Fibroblast of skin of abdomen (primary cell): Measurements from ENCODE around the gene VGF.
"Not testable (repeated sequence)": the region's sequence is repeated elsewhere in the genome, so short reads cannot be mapped to it uniquely, and the experiment has no call there.

ENCODE experiments used
- DNase-seq: peaks from one replicate; pipeline ENCODE4 v3.0.0-alpha.2; 2013

Gene VGF

DNA sequence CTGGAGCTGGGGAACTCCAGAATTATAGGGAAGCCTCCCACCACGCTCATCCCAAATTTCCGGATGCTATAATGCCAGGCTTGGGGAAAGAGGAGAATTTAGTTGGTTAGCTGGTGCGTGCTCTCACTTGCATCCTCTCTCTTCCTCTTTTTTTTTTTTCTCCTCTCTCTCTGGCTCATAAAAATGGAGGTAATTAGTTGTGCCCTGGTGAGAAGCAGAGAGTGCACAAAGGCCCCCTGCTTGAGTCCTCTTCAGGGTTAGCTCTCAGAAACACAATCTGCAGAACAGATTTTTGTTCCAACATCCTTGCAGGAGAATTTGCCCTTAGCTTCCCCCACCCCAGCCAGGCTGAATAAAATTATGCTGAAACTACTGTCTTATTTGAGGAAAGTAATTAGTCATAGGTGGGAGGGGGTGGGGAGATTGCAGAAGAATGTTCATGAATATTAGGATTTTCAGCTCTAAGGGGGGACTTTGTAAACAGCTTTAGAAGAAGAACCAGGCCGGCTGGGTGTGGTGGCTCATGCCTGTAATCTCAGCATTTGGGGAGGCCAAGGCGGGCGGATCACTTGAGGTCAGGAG, 30.9 kb downstream of the VGF start:
- DNase-seq: peak; percentile 84

DNA sequence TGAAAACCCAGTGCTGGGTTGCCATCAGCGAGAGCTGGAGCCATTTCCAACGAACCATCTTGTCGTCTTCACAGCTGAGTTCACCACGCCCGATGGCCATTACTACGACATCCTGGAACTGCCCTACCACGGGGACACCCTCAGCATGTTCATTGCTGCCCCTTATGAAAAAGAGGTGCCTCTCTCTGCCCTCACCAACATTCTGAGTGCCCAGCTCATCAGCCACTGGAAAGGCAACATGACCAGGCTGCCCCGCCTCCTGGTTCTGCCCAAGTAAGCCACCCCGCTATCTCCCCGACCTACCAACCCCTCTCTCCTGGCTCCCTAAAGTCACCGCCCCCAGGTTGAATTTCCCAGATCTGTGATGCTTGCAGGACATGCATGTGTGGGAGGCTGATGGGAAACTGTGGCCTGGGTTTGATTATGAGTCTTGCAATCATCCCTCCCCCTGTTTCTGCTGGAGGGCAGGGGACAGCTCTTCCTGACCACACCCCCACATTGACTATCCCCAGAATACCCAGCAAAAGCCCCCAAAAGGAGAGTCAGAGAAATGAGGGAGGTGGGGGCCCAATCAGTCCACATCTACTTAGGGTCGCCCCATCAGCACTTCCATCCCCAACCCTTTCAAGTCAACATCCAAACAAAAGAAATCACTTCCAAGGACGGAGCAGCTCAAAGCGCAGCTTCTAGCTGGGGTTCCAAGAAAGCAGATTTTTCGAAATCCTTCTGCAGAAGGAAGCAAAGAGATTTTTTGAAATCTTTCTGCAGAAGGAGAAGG, 31.6 kb downstream of the VGF start:
- DNase-seq: peak; percentile 62

DNA sequence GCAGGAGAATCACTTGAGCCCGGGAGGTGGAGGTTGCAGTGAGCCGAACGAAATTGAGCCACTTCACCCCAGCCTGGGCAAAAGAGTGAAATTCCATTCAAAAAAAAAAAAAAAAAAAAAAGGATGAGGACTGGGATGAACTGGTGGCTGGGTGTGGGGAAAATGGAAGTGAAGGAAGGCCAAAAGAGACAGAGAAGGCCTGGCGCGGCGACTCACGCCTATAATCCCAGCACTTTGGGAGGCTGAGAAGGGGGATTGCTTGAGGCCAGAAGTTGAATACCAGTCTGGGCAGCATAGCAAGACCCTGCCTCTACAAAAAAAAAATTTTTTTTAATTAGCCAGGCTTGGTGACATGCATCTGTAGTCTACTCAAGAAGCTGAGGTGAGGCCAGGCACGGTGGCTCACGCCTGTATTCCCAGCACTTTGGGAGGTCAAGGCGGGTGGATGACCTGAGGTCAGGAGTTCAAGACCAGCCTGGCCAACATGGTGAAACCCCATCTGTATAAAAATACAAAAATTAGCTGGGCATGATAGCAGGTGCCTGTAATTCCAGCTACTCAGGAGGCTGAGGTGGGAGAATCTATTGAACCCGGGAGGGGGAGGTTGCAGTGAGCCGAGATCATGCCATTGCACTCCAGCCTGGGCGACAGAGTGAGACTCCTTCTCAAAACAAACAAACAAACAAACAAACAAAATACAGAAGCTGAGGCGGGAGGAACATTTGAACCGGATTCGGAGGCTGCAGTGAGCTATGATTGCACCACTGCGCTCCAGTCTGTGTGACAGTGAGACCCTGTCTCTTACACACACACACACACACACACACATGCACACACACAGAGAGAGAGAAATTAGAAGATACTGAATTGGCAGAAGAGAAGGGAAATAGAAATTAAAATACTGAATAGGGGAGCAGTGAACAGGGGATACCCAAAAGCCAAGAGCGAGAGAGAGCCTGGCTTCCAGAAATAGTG, 32.5 kb downstream of the VGF start:
- not testable (repeated sequence) for DNase-seq

DNA sequence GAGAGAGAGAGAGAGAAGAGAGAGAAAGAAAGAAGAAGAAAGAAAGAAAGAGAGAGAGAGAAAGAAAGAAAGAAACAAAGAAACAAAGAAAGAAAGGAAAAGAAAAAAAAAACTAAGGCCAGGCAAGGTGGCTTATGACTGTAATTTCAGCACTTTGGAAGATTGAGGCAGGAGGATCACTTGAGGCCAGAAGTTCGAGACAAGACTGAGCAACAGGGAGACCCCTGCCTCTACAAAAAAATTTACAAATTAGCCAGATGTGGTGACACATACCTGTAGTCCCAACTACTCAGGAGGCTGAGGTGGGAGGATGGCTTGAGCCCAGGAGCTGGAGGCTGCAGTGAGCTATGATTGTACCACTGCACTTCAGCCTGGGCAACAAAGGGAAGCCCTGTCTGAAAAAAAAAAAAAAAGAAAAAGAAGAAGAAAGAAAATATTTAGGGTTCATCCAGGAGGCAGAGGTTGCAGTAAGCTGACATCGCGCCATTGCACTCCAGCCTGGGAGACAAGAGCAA, 35.7 kb downstream of the VGF start:
- DNase-seq: no peak

DNA sequence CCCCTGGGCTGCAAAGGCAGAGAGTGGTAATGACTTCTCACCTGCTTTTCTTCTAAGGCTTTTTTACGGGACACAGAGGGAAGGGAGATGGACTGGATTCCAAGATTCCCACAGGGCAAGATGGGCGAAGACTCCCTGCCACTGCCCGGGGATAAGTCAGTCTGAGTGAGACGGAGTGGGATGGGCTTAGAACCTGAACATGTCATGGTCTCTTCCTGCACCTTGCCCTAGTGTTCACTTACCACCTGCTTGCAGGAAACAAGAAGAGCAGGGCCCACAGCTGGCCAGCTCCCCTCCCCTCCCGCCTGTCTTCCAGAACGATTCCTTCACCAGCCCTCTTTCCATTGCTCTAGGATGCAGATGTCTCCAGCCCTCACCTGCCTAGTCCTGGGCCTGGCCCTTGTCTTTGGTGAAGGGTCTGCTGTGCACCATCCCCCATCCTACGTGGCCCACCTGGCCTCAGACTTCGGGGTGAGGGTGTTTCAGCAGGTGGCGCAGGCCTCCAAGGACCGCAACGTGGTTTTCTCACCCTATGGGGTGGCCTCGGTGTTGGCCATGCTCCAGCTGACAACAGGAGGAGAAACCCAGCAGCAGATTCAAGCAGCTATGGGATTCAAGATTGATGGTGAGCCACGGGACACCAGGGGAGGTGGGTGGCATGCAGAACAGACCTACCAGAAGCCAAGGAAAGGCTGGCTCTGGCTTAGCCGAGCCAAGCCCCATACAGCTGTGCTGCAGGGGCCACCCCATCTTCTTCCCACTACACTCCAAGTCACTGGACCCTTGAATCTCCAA, 37.1 kb downstream of the VGF start:
- DNase-seq: no peak

DNA sequence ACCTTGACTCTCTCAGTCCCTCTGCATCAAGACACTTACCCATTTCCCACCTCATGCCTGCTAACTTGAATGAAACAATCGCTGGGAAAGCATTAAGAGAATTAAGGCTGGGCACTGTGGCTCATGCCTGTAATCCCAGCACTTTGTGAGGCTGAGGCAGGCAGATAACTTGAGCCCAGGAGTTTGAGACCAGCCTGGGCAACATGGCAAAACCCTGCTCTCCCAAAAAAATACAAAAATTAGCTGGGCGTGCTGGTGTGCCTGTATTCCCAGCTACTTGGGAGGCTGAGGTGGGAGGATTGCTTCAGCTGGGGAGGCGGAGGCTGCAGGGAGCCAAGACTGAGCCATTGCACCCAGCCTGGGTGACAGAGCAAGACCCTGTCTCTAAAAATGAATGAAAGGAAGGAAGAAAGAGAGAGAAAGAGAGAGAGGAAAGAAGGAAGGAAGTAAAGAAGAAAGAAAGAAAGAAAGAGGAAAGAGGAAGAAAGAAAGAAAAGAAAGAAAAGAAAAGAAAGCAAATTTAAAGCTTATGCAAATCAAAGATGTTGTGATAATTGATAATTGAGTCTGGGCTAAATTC, 37.8 kb downstream of the VGF start:
- no peak for DNase-seq

DNA sequence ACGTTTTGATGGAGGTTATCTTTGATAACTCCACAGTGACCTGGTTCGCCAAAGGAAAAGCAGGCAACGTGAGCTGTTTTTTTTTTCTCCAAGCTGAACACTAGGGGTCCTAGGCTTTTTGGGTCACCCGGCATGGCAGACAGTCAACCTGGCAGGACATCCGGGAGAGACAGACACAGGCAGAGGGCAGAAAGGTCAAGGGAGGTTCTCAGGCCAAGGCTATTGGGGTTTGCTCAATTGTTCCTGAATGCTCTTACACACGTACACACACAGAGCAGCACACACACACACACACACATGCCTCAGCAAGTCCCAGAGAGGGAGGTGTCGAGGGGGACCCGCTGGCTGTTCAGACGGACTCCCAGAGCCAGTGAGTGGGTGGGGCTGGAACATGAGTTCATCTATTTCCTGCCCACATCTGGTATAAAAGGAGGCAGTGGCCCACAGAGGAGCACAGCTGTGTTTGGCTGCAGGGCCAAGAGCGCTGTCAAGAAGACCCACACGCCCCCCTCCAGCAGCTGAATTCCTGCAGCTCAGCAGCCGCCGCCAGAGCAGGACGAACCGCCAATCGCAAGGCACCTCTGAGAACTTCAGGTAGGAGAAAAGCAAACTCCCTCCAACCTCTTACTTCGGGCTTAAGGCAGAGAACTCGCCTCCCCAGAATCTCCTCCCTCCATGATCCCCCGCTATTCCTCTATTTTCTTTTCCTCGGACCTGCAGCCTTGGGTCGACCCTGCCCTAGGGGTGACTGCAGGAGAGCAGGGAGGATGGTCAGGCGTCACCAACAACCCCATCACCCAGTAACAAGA, 38.5 kb downstream of the VGF start, which contains the start of gene SERPINE1:
SERPINE1 (plus strand) TSS at position 454 of the 809 bp plus-strand sequence. CDS start 1,290 bp downstream, outside the sequence.
- DNase-seq: peak; percentile 100

DNA sequence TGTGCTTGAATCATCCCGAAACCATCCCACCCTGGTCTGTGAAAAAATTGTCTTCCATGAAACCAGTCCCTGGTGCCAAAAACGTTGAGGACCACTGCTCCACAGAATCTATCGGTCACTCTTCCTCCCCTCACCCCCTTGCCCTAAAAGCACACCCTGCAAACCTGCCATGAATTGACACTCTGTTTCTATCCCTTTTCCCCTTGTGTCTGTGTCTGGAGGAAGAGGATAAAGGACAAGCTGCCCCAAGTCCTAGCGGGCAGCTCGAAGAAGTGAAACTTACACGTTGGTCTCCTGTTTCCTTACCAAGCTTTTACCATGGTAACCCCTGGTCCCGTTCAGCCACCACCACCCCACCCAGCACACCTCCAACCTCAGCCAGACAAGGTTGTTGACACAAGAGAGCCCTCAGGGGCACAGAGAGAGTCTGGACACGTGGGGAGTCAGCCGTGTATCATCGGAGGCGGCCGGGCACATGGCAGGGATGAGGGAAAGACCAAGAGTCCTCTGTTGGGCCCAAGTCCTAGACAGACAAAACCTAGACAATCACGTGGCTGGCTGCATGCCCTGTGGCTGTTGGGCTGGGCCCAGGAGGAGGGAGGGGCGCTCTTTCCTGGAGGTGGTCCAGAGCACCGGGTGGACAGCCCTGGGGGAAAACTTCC, 39.2 kb downstream of the VGF start:
- peak; percentile 88 for DNase-seq

DNA sequence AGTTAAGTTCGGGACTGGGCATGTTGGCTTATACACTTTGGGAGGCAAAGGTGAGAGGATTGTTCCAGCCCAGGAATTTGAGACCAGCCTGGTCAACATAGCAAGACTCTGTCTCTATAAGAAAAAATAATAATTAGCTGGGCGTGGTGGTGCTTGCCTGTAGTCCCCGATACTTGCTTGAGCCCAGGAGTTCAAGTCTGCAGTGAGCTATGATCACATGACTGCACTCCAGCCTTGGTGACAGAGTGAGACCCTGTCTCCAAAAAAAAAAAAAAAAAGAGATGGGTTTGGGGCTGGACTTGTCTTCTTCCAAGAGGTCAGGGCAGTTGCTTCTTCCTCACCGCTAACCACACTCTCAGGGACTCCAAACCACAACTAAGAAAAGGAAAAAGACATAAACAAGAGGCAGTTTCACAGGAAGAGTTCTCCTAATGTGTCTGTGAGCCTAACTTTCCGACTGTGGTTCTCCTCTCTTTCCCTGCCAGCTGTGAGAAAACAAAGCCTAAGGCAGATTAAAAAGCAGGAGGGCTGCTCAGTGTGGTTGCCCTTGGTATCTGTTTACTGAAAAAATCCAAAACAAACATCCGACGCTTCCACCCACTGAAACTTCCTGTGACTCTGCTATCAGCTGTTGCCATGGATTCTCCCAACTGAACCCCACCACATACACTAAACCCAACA, 40.9 kb downstream of the VGF start:
- DNase-seq: peak; percentile 55

DNA sequence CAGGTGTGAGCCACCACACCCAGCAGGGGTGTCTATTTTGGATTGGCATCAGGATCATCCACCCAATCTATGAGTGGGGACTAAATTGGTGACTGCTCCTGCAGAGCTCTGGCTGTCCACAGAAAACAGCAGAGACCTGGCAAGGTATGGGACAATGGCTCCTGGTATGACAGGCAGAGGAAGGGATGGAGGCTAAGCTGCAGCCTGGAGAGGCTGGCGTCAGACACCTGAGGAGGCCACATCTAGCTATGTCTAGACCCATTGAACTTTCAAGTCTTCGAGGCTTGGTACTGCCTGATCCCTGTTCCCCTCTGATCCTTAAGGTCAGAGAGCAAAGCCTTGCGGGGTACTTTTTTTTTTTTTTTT, 41.7 kb downstream of the VGF start:
- no peak for DNase-seq

DNA sequence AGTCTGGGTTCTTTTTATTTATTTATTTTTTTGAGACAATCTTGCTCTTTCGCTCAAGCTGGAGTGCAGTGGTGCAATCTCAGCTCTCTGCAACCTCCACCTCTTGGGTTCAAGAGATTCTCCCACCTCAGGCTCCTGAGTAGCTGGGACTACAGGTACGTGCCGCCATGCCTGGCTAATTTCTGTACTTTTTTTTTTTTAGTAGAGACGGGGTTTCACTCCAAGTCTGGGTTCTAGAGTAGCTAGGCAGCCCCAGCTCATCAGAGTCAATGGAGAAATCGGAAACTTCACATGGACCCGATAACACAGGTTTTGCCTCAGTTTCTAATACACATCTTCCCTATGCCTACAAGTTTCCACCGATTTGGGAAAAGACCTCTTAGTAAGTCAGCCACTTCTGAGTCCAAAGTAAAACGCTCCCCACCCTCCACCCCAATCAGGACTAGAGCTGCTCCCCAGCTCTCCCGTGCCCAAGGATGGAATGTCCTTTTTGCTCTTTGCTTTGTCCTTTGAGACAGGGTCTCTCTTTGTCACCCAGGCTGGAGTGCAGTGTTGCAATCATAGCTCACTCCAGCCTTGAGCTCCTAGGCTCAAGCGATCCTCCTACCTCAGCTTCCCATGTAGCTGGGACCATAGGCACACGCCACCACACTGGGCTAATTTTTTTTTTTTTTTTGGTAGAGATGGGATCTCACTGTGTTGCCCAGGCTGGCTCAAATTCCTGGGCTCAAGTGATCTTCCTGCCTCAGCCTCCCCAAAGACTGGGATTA, 42.3 kb downstream of the VGF start:
- DNase-seq: no peak

DNA sequence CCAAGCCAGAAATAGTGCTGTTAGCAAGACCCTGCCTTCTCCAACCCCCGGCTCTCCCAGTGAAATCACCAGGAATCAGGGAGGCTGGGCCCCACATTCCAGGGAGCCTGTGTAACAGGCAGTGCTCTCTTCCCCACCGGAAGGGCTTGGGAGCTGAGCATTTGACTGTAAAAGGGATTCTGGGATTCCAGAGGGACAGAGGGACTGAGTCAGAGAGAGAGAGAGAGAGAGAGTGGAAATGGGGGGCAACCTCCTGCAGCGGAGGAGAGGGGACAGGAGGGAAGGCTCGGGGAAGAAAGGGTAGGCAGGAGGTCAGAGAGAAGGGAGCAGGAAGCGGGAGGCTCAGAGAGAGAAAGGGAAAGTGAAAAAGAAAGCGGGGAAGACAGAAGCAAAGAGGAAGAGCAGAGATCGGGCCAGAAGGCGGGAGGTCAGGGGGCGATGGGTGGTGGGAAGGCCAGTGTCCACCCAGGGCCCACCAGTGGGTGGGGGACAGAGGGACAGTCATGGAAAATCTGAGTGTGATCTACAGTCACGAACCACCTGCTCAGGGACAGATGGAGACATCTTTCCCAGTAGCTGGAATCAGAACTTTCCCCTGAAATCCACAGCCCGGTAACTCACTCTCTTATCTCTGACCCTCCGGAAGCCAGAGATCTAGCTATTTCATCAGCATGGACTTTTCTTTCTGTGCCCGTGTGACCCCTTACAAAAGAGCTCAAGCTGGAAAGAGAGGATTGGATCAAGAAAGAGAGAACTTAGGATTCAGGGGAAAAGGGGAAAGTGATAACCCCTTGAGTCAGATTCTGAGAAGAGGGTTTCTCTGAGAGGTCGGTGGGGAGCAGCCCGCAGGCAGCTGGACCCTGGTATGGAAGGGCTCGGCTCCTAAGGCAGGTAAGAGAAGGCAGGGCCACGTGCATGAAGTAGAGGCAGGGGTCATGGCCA, 43.1 kb downstream of the VGF start:
- peak; percentile 99 for DNase-seq

DNA sequence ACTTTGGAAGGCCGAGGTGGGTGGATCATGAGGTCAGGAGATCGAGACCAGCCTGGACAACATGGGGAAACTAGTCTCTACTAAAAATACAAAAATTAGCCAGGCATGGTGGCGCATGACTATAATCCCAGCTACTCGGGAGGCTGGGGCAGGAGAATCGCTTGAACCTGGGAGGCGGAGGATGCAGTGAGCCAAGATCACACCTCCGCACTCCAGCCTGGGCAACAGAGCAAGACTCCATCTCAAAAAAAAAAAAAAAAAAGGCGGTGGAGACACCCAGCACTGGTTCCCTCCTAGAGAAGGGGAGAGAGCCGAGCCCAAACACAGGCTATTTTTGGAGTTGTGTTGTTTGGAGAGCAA, 43.8 kb downstream of the VGF start:
- DNase-seq: not testable (repeated sequence)

DNA sequence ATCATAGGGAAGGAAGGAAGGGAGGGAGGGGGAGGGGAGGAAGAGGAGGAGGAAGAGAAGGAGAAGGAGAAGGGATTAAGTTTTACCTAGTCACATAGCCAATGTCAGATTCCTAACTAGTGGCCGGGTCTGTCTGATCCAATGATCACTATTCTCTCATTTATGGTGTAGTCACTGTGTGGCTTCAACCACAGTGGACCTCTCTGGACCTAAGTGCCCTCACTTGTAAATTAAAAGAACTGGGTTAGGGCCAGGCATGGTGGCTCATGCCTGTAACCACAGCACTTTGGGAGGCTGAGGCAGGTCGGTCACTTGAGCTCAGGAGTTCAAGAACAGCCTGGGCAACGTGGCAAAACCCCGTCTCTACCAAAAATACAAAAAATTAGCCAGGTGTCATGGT, 45.1 kb downstream of the VGF start:
- DNase-seq: no peak

DNA sequence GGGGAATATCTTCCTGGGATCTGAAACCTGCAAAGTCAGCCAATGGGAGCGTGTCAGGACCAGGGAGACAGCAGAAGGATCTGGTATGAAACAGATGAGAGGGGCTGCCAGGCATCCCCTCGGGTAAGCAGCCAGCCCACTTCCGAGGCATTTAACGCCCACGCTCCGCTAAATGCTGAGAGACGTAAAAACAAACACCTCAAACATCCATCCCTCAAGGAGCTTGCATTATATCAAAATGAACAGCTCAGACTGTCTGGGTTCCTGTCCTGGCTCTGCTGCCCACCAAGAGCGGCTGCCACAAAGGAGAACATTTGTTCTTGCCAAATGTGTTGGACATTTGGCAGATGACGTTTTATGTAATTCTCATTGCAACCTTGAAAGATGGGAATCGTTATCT, 45.5 kb downstream of the VGF start:
- peak; percentile 59 for DNase-seq

DNA sequence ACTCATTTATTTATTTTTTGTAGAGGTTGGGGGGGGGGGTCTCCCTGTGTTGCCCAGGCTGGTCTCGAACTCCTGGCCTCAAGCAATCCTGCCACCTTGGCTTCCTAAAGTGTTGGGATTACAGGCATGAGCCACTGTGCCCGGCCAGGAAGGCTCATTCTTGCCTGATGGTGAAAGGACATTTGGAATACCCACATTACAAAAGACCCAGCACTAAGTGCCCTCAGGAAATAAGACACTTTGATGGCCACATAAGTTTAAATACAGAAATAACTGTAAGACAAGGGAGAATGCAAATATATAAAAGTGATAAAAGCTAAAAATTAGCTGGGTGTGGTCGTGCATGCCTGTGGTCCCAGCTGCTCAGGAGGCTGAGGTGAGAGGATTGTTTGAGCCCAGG, 46.5 kb downstream of the VGF start:
- DNase-seq: no peak

DNA sequence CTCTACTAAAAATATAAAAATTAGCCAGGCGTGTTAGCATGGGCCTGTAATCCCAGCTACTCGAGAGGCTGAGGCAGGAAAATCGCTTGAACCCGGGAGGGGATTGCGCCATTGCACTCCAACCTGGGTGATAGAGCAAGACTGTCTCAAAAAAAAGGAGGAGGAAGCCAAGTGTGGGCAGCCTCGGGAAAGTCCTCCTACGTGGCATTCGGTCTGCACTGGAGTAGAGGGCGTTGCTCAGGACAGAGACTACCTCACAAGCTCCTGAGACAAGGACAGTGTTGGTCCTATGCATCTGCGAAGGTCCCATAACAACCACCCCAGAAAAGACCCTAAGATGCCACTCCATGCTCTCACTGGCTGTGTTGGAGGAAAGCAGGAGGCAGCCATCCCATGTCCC, 48.5 kb downstream of the VGF start:
- DNase-seq: no peak

DNA sequence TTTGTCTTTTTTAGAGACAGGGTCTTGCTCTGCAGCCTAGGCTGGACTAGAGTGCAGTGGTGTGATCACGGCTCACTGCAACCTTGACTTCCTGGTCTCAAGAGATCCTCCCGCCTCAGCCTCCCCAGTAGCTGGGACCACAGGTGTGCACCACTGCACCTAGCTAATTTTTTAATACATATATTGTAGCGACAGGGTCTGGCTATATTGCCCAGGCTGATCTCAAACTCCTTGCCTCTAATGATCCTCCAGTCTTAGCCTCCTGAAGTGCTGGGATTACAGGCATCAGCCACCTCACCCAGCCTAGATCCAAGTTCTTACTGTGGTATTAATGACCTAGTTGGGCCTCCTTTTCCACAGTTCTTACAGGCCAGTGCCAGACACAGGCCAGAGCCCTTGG, 50.2 kb downstream of the VGF start:
- DNase-seq: no peak
